ENCODE results near the gene OR56B1. TPM values are rescaled to one million over a fixed set of nuclear protein-coding genes. Genes with fewer than 3 reads are reported as not detected.

Gene OR56B1
- polyA plus RNA-seq, 6 donors from 2014 or later, result 0.16 to 0.32 (median 0.18) TPM; not detected in 1

GRCh38 chr11:5749836-5750235 is 13.6 kb downstream of the OR56B1 start:
- no peak for ATAC-seq (ENCODE audit: low read depth in 2 of 2)
- Mint-ChIP-seq H3K27ac (no peak overlapping the region), H3K9me3 (peaks cover 0 to 4% (median 0%) of the 10 kb centered on the region in 7 donors), H3K4me3 (no peak overlapping the region), H3K27me3 (no peaks in the 10 kb centered on the region), H3K4me1 (no peaks in the 10 kb centered on the region), H3K36me3 (no peaks in the 10 kb centered on the region)
- no peak for DNase-seq

- H3K4me1 Mint-ChIP-seq, result no peaks in the 10 kb centered on the region
- peaks cover 0 to 13% (median 6%) of the 10 kb centered on the region in 3 donors for H3K27me3 Mint-ChIP-seq
- no peaks in the 10 kb centered on the region for H3K9me3 Mint-ChIP-seq
- peaks cover 0 to 8% of the 10 kb centered on the region in 2 donors for H3K36me3 Mint-ChIP-seq
- ATAC-seq (ENCODE audit: low read depth in 2 of 2), result no peak
- no peak within 1 kb of the TSS for H3K4me3 Mint-ChIP-seq
- no peak for DNase-seq
- no peak within 1 kb of the TSS for H3K27ac Mint-ChIP-seq
These were observed 17.7 kb downstream of the OR56B1 start, which contains the start of gene OR52N4 for GRCh38 chr11:5753943-5754342. Gene OR52N4 (plus strand): TSS chr11:5754243. CDS start chr11:5754741, 498 bp downstream.

- Mint-ChIP-seq H3K4me1 (no peaks in the 10 kb centered on the region), H3K36me3 (no peaks in the 10 kb centered on the region), H3K4me3 (no peak overlapping the region), H3K27me3 (peaks cover 0 to 23% (median 0%) of the 10 kb centered on the region in 3 donors), H3K27ac (no peak overlapping the region), H3K9me3 (no peaks in the 10 kb centered on the region)
- DNase-seq (no peak), ATAC-seq (ENCODE audit: low read depth in 2 of 2) (no peak)
These were observed 30.8 kb downstream of the OR56B1 start for GRCh38 chr11:5767056-5767455.

GRCh38 chr11:5783255-5783654 is 47.0 kb downstream of the OR56B1 start, which contains the start of gene OR52N5:
Gene OR52N5 (minus strand): TSS chr11:5783355. CDS start chr11:5778634, 4,721 bp downstream.
- Mint-ChIP-seq H3K4me1 (no peaks in the 10 kb centered on the region), H3K36me3 (no peaks in the 10 kb centered on the region), H3K4me3 (no peak within 1 kb of the TSS), H3K9me3 (peaks cover 0 to 7% (median 0%) of the 10 kb centered on the region in 7 donors), H3K27ac (no peak within 1 kb of the TSS), H3K27me3 (peaks cover 9 to 29% (median 20%) of the 10 kb centered on the region in 3 donors)
- ATAC-seq (ENCODE audit: low read depth in 2 of 2) (no peak), DNase-seq (no peak)

Other genes starting within 250 kb of the OR56B1 start
- gene OR52D1, start 247.8 kb upstream of the OR56B1 start, polyA plus RNA-seq (ENCODE audit: low read depth in 6 of 6), result not detected
- gene UBQLN3, start 226.5 kb upstream of the OR56B1 start, polyA plus RNA-seq (ENCODE audit: low read depth in 6 of 6), result not detected
- gene UBQLNL, start 219.7 kb upstream of the OR56B1 start, polyA plus RNA-seq (ENCODE audit: low read depth in 6 of 6), result under 1 TPM in 1 of 6 donors, not detected in 5; 0.39 TPM
- not detected for gene OR52H1, start 187.9 kb upstream of the OR56B1 start, polyA plus RNA-seq (ENCODE audit: low read depth in 6 of 6)
- gene OR52B6, start 155.6 kb upstream of the OR56B1 start, polyA plus RNA-seq (ENCODE audit: low read depth in 6 of 6), result under 1 TPM in 1 of 6 donors, not detected in 5; 0.33 TPM
- under 1 TPM in 1 of 6 donors, not detected in 5; 0.22 TPM for gene TRIM6, start 139.8 kb upstream of the OR56B1 start, polyA plus RNA-seq (ENCODE audit: low read depth in 6 of 6)
- 10 to 100 TPM; 25.3 to 58.5 (median 30.8) TPM for gene TRIM34, start 111.4 kb upstream of the OR56B1 start, polyA plus RNA-seq (ENCODE audit: low read depth in 6 of 6)
- 10 to 100 TPM in 1 of 6 donors, 1 to 10 TPM in 5; 5.0 to 10.2 (median 7.9) TPM for gene TRIM5, start 51.4 kb upstream of the OR56B1 start, polyA plus RNA-seq (ENCODE audit: low read depth in 6 of 6)
- 100 to 1,000 TPM; 178 to 300 (median 241) TPM for gene TRIM22, start 46.7 kb upstream of the OR56B1 start, polyA plus RNA-seq (ENCODE audit: low read depth in 6 of 6)
- gene OR52N4, start 17.8 kb downstream of the OR56B1 start, polyA plus RNA-seq (ENCODE audit: low read depth in 6 of 6), result 1 to 10 TPM in 2 of 6 donors, under 1 TPM in 2, not detected in 2; 0.49 to 1.1 (median 0.87) TPM
- under 1 TPM in 1 of 6 donors, not detected in 5; 0.20 TPM for gene OR52N5, start 46.9 kb downstream of the OR56B1 start, polyA plus RNA-seq (ENCODE audit: low read depth in 6 of 6)
- gene OR52N1, start 54.8 kb downstream of the OR56B1 start, polyA plus RNA-seq (ENCODE audit: low read depth in 6 of 6), result not detected
- not detected for gene OR52N2, start 72.5 kb downstream of the OR56B1 start, polyA plus RNA-seq (ENCODE audit: low read depth in 6 of 6)
- gene OR52E6, start 105.4 kb downstream of the OR56B1 start, polyA plus RNA-seq (ENCODE audit: low read depth in 6 of 6), result not detected
- gene OR52E8, start 121.2 kb downstream of the OR56B1 start, polyA plus RNA-seq (ENCODE audit: low read depth in 6 of 6), result not detected
- not detected for gene OR52E4, start 144.2 kb downstream of the OR56B1 start, polyA plus RNA-seq (ENCODE audit: low read depth in 6 of 6)
- gene OR52E5, start 156.8 kb downstream of the OR56B1 start, polyA plus RNA-seq (ENCODE audit: low read depth in 6 of 6), result not detected
- not detected for gene OR56A3, start 205.8 kb downstream of the OR56B1 start, polyA plus RNA-seq (ENCODE audit: low read depth in 6 of 6)
- gene OR56A5, start 232.0 kb downstream of the OR56B1 start, polyA plus RNA-seq (ENCODE audit: low read depth in 6 of 6), result not detected